ENCODE results near the gene SLC1A2. TPM values are rescaled to one million over a fixed set of nuclear protein-coding genes. Genes with fewer than 3 reads are reported as not detected.

SLC1A2 gene
- total and polyA plus RNA-seq, 2 donors (not counting 3 experiments of a cell fraction or from before 2014, with no cell fraction given), result not detected

- no peak overlapping the region for H2AFZ ChIP-seq (ENCODE audit: low read depth, low read length)
- H3K9me1 ChIP-seq (replicated peaks; ENCODE audit: control insufficient read depth, extremely low read depth, insufficient read depth, low read length), result no peaks in the 10 kb centered on the region
- ChIA-PET POLR2A (no interaction called here), CTCF (no interaction called here)
- no peaks in the 10 kb centered on the region for H3K36me3 ChIP-seq (ENCODE audit: control insufficient read depth in 2 of 2, extremely low read depth in 1 of 2, insufficient read depth in 2 of 2, low read length in 2 of 2)
- H3K79me2 ChIP-seq (ENCODE audit: control insufficient read depth, insufficient read depth, low read length), result no peaks in the 10 kb centered on the region
- FAIRE-seq, result no peak
- no peaks in the 10 kb centered on the region for H4K20me1 ChIP-seq (replicated peaks; ENCODE audit: control insufficient read depth, extremely low read depth, insufficient read depth, low read length)
- no peaks in the 10 kb centered on the region for H3K9me3 ChIP-seq (replicated peaks; ENCODE audit: control insufficient read depth, insufficient read depth, low read length)
- H3K27me3 ChIP-seq (ENCODE audit: control insufficient read depth in 2 of 2, insufficient read depth in 2 of 2, low read length in 2 of 2), result no peaks in the 10 kb centered on the region
- dilution Hi-C loops (cut with MboI; ENCODE audit: extremely low pct_ligation_motif_present, low sequenced_read_pairs), result no loop called here
- TF ChIP-seq FOS (IDR thresholded peaks at IDR 0.05; ENCODE audit: borderline replicate concordance, insufficient read depth, low read length) (no peak), POLR2AphosphoS5 (IDR thresholded peaks at IDR 0.05; ENCODE audit: insufficient read depth, low read depth, low read length) (no peak), GATA2 (IDR thresholded peaks at IDR 0.05; ENCODE audit: insufficient read depth, insufficient read length, low read depth, low read length) (no peak), JUN (IDR thresholded peaks at IDR 0.05; ENCODE audit: borderline replicate concordance, insufficient read depth, insufficient read length, low read depth) (no peak), EZH2 (IDR thresholded peaks at IDR 0.05; ENCODE audit: borderline replicate concordance, low read depth, low read length, severe bottlenecking) (no peak), MYC (IDR thresholded peaks at IDR 0.05; ENCODE audit: low read depth, low read length) (no peak), MAX (IDR thresholded peaks at IDR 0.05; ENCODE audit: insufficient read depth, insufficient read length) (no peak), CTCF (IDR thresholded peaks at IDR 0.05; ENCODE audit: extremely low read depth in 1 of 2, insufficient read depth in 1 of 2, low read depth in 1 of 2, low read length in 2 of 2) (no peak), POLR2A (IDR thresholded peaks at IDR 0.05; ENCODE audit: low read depth, low read length) (no peak)
- H3K9ac ChIP-seq (replicated peaks; ENCODE audit: extremely low read depth, insufficient read depth, low read length), result no peak overlapping the region
- no TSS peak for BruUV-seq (replicated peaks)
- H3K4me3 ChIP-seq (replicated peaks in 1 of 3; ENCODE audit: insufficient read depth in 1 of 3, low read depth in 1 of 3, low read length in 3 of 3), result no peak overlapping the region
- intact Hi-C loops (cut with micrococcal nuclease), result no loop called here
- H3K4me1 ChIP-seq (ENCODE audit: control insufficient read depth, extremely low read depth, insufficient read depth, low read length), result no peaks in the 10 kb centered on the region
- no peak overlapping the region for H3K27ac ChIP-seq (ENCODE audit: insufficient read depth, low read depth, low read length)
- no peak for DNase-seq (ENCODE audit: low read depth, low spot score)
- no peak overlapping the region for H3K4me2 ChIP-seq (ENCODE audit: insufficient read depth, low read length)
Measured at GRCh38 chr11:35308157-35308556, 111.2 kb downstream of the SLC1A2 start.

Measured in endothelial cell of umbilical vein (primary cell).